OCI-M2 (cell line): ENCODE measurements around the gene ZBTB1.
"Not testable (repeated sequence)": the region's sequence is repeated elsewhere in the genome, so short reads cannot be mapped to it uniquely, and the experiment has no call there.

Experiments
- DNase-seq: peaks from one replicate; lab custom pipeline; 2025; ENCODE audit not compliant: unreplicated experiment; lab: John Stamatoyannopoulos, UW

ZBTB1 gene

GRCh38 chr14:64495252-64495651 lies 9.3 kb upstream of the ZBTB1 start:
- no peak for DNase-seq

GRCh38 chr14:64496764-64497163 lies 7.8 kb upstream of the ZBTB1 start:
- no peak for DNase-seq

- no peak for DNase-seq
These were observed 4.5 kb upstream of the ZBTB1 start for GRCh38 chr14:64500088-64500487.

GRCh38 chr14:64501411-64502171 lies 3.0 kb upstream of the ZBTB1 start:
- no peak for DNase-seq

- DNase-seq: no peak
These were observed 2.1 kb upstream of the ZBTB1 start for GRCh38 chr14:64502456-64502855.

- DNase-seq: no peak
These were observed 1.6 kb upstream of the ZBTB1 start for GRCh38 chr14:64502887-64503433.

GRCh38 chr14:64503434-64504309 lies 898 bp upstream of the ZBTB1 start, which contains the start of gene ZBTB25:
Gene ZBTB25 (minus strand): TSS chr14:64503838. CDS start chr14:64490533, 13,305 bp downstream.
- no peak for DNase-seq

GRCh38 chr14:64504897-64505794 lies 576 bp downstream of the ZBTB1 start:
- peak; percentile 56 for DNase-seq

GRCh38 chr14:64506721-64507120 lies 2.2 kb downstream of the ZBTB1 start:
- no peak for DNase-seq

GRCh38 chr14:64507376-64508156 lies 3.0 kb downstream of the ZBTB1 start:
- DNase-seq: no peak

- DNase-seq: no peak
These were observed 3.7 kb downstream of the ZBTB1 start for GRCh38 chr14:64508215-64508776.

GRCh38 chr14:64509036-64509435 lies 4.5 kb downstream of the ZBTB1 start:
- no peak for DNase-seq

- peak; percentile 55 for DNase-seq
These were observed 6.5 kb downstream of the ZBTB1 start for GRCh38 chr14:64510825-64511671.

- no peak for DNase-seq
These were observed 8.7 kb downstream of the ZBTB1 start for GRCh38 chr14:64513271-64513670.

GRCh38 chr14:64515053-64515452 lies 10.5 kb downstream of the ZBTB1 start:
- no peak for DNase-seq

- DNase-seq: no peak
These were observed 12.4 kb downstream of the ZBTB1 start for GRCh38 chr14:64516969-64517368.

- not testable (repeated sequence) for DNase-seq
These were observed 13.1 kb downstream of the ZBTB1 start for GRCh38 chr14:64517667-64518066.

GRCh38 chr14:64518229-64518628 lies 13.7 kb downstream of the ZBTB1 start:
- no peak for DNase-seq

- no peak for DNase-seq
These were observed 16.1 kb downstream of the ZBTB1 start for GRCh38 chr14:64520699-64521098.
